Measurements from ENCODE around the gene LPAR1. TPM values are rescaled to one million over a fixed set of nuclear protein-coding genes. Genes with fewer than 3 reads are reported as not detected.

LPAR1 gene
- total and polyA plus RNA-seq, 10 of the 15 experiments (the other 5 are each of a cell fraction or from before 2014, with no cell fraction given): 3.3 to 12.9 (median 8.4) TPM

- TF ChIP-seq SKIL (IDR thresholded peaks at IDR 0.05; ENCODE audit: low read depth, poor library complexity, severe bottlenecking): no peak
These were observed 187.7 kb downstream of the LPAR1 start (continued) for GRCh38 chr9:110850401-110851135.

- in situ Hi-C loops (cut with MboI): no loop called here
These were observed 190.6 kb downstream of the LPAR1 start for GRCh38 chr9:110847671-110848070.

More at GRCh38 chr9:110847671-110848070, 190.6 kb downstream of the LPAR1 start:
- H3K36me3 ChIP-seq (ENCODE audit: control insufficient read depth in 2 of 2, insufficient read depth in 2 of 2, low read length in 1 of 2): no peaks in the 10 kb centered on the region
- no peak for TF ChIP-seq ESRRA (IDR thresholded peaks at IDR 0.05; ENCODE audit: low read length)
- TF ChIP-seq EGR1 (IDR thresholded peaks at IDR 0.05; ENCODE audit: borderline replicate concordance in 1 of 2, low read depth in 2 of 2, low read length in 2 of 2): no peak
- TF ChIP-seq BHLHE40 (IDR thresholded peaks at IDR 0.05; ENCODE audit: borderline replicate concordance in 1 of 2, low read depth in 2 of 2, low read length in 1 of 2): no peak
- no peak for TF ChIP-seq RBBP5 (conservative IDR thresholded peaks at IDR 0.05)
- TF ChIP-seq MTA2 (IDR thresholded peaks at IDR 0.05; ENCODE audit: low read depth): no peak
- no peak for TF ChIP-seq POU2F2 (IDR thresholded peaks at IDR 0.05; ENCODE audit: borderline replicate concordance, low read depth, low read length)
- no peak for TF ChIP-seq ZZZ3 (IDR thresholded peaks at IDR 0.05; ENCODE audit: control insufficient read depth, insufficient read length, low read depth)
- TF ChIP-seq HDAC6 (IDR thresholded peaks at IDR 0.05; ENCODE audit: unreplicated experiment): no peak
- TF ChIP-seq CBX5 (IDR thresholded peaks at IDR 0.05; ENCODE audit: low read depth): no peak
- TF ChIP-seq CBX3 (IDR thresholded peaks at IDR 0.05; ENCODE audit: borderline replicate concordance, low read depth): no peak
- TF ChIP-seq NBN (IDR thresholded peaks at IDR 0.05): no peak
- TF ChIP-seq, protein P1, sequence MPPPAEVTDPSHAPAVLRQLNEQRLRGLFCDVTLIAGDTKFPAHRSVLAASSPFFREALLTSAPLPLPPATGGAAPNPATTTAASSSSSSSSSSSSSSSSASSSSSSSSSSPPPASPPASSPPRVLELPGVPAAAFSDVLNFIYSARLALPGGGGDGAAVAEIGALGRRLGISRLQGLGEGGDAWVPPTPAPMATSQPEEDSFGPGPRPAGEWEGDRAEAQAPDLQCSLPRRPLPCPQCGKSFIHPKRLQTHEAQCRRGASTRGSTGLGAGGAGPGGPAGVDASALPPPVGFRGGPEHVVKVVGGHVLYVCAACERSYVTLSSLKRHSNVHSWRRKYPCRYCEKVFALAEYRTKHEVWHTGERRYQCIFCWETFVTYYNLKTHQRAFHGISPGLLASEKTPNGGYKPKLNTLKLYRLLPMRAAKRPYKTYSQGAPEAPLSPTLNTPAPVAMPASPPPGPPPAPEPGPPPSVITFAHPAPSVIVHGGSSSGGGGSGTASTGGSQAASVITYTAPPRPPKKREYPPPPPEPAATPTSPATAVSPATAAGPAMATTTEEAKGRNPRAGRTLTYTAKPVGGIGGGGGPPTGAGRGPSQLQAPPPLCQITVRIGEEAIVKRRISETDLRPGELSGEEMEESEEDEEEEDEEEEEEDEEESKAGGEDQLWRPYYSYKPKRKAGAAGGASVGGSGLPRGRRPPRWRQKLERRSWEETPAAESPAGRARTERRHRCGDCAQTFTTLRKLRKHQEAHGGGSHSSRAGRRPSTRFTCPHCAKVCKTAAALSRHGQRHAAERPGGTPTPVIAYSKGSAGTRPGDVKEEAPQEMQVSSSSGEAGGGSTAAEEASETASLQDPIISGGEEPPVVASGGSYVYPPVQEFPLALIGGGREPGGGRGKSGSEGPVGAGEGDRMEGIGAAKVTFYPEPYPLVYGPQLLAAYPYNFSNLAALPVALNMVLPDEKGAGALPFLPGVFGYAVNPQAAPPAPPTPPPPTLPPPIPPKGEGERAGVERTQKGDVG (CRISPR knock-in tag; IDR thresholded peaks at IDR 0.05): no peak
- no peak overlapping the region for H3K4me3 ChIP-seq
- ChIA-PET RAD21 (ENCODE audit: unreplicated experiment) (interaction anchor here (0.7 kb wide), 1 partner anchor 104 kb away, joined by 3 read pairs; no protein-coding TSS in a partner anchor), SMC1A (ENCODE audit: uncharacterized antibody, unreplicated experiment) (interaction anchor here (0.6 to 1.2 kb wide), 4 partner anchors 22 to 193 kb away, joined by 3 read pairs; no protein-coding TSS in a partner anchor), CTCF (interaction anchor here (0.9 kb wide), 1 partner anchor 40 kb away, joined by 3 read pairs; no protein-coding TSS in a partner anchor), POLR2A (no interaction called here)
- H3K9me3 ChIP-seq (replicated peaks; ENCODE audit: control insufficient read depth, insufficient read depth, low read length): no peaks in the 10 kb centered on the region
- H3K4me2 ChIP-seq (ENCODE audit: control insufficient read depth, insufficient read depth): no peak overlapping the region
- WGBS (ENCODE audit: insufficient coverage, insufficient replicate concordance, low lambda C conversion rate, missing lambda C conversion rate): 0% methylated on average over 3 of the region's 3 CpGs
- H3K27me3 ChIP-seq (replicated peaks in 1 of 2; ENCODE audit: control insufficient read depth in 2 of 2, insufficient read depth in 2 of 2, low read length in 1 of 2): no peaks in the 10 kb centered on the region
- DNase-seq (ENCODE audit: low read depth, low spot score) (no peak), ATAC-seq (no peak), FAIRE-seq (no peak)
- no peaks in the 10 kb centered on the region for H3K79me2 ChIP-seq (ENCODE audit: control insufficient read depth, insufficient read depth, low read length)
- H3K9ac ChIP-seq (ENCODE audit: control insufficient read depth, insufficient read depth, low read length): no peak overlapping the region
- no peak overlapping the region for H3K27ac ChIP-seq (ENCODE audit: control insufficient read depth, insufficient read depth)
- H4K20me1 ChIP-seq (ENCODE audit: control insufficient read depth, insufficient read depth): no peaks in the 10 kb centered on the region
- intact Hi-C loops (cut with micrococcal nuclease; ENCODE audit: unreplicated experiment): no loop called here
- no peak overlapping the region for H2AFZ ChIP-seq (ENCODE audit: control insufficient read depth, low read depth, low read length)
- no peaks in the 10 kb centered on the region for H3K4me1 ChIP-seq (ENCODE audit: control insufficient read depth, insufficient read depth, low read length)
- no TSS peak for BruUV-seq (replicated peaks)

Data from GM12878 (cell line).